A673 (cell line): ENCODE results near the gene INTS11. TPM values are rescaled to one million over a fixed set of nuclear protein-coding genes. Genes with fewer than 3 reads are reported as not detected.
A peak's percentile ranks its signal among the peaks of the same experiment; 100 is the strongest.

Experiments used
- BruUV-seq: library from RNA; stranded (reverse); fragments of 400-500 nt; replicated peaks from 2 replicates; lab custom pipeline; 2021; lab: Mats Ljungman, UMichigan
- CTCF ChIA-PET: fragments of 300-600 bp; sonication (Branson Sonifier 250); formaldehyde crosslinking; loops from one replicate; lab custom pipeline; 2022; ENCODE audit warnings: antibody characterized with exemption; lab: Charles Lee
- POLR2A ChIA-PET: fragments of 300-600 bp; sonication (Branson Sonifier 250); formaldehyde crosslinking; loops from one replicate; lab custom pipeline; 2022; ENCODE audit warnings: antibody characterized with exemption; ENCODE audit not compliant: low non-redundant PET; lab: Charles Lee
- DNase-seq: peaks from one replicate; pipeline ENCODE4 v3.0.0-alpha.2; 2015; ENCODE audit warnings: low spot score
- H3K27ac ChIP-seq: fragments of 200-600 bp; sonication (generic); 2 replicates; pipeline ENCODE4 v1.5.1; 2016; ENCODE audit warnings: mixed run types, low read depth, mild to moderate bottlenecking, mixed read lengths, antibody characterized with exemption, low read length; ENCODE audit not compliant: poor library complexity, severe bottlenecking
- H3K27me3 ChIP-seq: fragments of 200-600 bp; sonication (generic); replicated peaks from 2 replicates; pipeline ENCODE4 v1.6.1; 2017; ENCODE audit warnings: mixed run types, low read depth, mild to moderate bottlenecking, mixed read lengths, antibody characterized with exemption, low read length; ENCODE audit not compliant: insufficient read depth, poor library complexity
- H3K36me3 ChIP-seq: fragments of 200-600 bp; sonication (generic); 2 replicates; pipeline ENCODE4 v1.6.1; 2016; ENCODE audit warnings: mixed run types, mild to moderate bottlenecking, mixed read lengths, antibody characterized with exemption, low read length; ENCODE audit not compliant: insufficient read depth, poor library complexity, severe bottlenecking
- H3K4me1 ChIP-seq: fragments of 200-600 bp; sonication (generic); 2 replicates; pipeline ENCODE4 v1.6.1; 2017; ENCODE audit warnings: mixed run types, mild to moderate bottlenecking, mixed read lengths, antibody characterized with exemption, low read length; ENCODE audit not compliant: insufficient read depth, poor library complexity, severe bottlenecking
- H3K4me3 ChIP-seq: fragments of 200-600 bp; sonication (generic); 2 replicates; pipeline ENCODE4 v1.5.1; 2016; ENCODE audit warnings: low read depth, mixed run types, mild to moderate bottlenecking, mixed read lengths, low read length; ENCODE audit not compliant: poor library complexity, severe bottlenecking
- H3K9me3 ChIP-seq: fragments of 200-600 bp; sonication (generic); 2 replicates; pipeline ENCODE4 v1.6.1; 2016; ENCODE audit warnings: mixed run types, low read depth, mild to moderate bottlenecking, mixed read lengths, antibody characterized with exemption, low read length; ENCODE audit not compliant: poor library complexity, severe bottlenecking
- EZH2 ChIP-seq: fragments of 200-600 bp; sonication (generic); IDR thresholded peaks from 2 replicates; pipeline ENCODE4 v1.6.1; 2017; ENCODE audit warnings: borderline replicate concordance, low read depth, mild to moderate bottlenecking, mixed read lengths, antibody characterized with exemption, low read length; ENCODE audit not compliant: poor library complexity, severe bottlenecking
- intact Hi-C: fragments of 100-400 bp; cut with micrococcal nuclease; formaldehyde crosslinking; loops from one replicate; pipeline ENCODE4 v1.10.0; 2022; ENCODE audit not compliant: unreplicated experiment
- total RNA-seq: library from RNA; stranded (reverse); gene quantifications from 2 replicates; pipeline ENCODE4 v1.2.3, GENCODE V29; 2021
- TF ChIP-seq, protein P1 (sequence below): fragments of 300-800, 200-600 bp; sonication (generic); conservative IDR thresholded peaks from 2 replicates; pipeline ENCODE4 v1.5.1; 2017; ENCODE audit warnings: low read depth, mild to moderate bottlenecking, antibody characterized with exemption, low read length, moderate library complexity, mixed read lengths

Gene INTS11
- total RNA-seq, 1 experiment from 2014 or later: 156 TPM

DNA sequence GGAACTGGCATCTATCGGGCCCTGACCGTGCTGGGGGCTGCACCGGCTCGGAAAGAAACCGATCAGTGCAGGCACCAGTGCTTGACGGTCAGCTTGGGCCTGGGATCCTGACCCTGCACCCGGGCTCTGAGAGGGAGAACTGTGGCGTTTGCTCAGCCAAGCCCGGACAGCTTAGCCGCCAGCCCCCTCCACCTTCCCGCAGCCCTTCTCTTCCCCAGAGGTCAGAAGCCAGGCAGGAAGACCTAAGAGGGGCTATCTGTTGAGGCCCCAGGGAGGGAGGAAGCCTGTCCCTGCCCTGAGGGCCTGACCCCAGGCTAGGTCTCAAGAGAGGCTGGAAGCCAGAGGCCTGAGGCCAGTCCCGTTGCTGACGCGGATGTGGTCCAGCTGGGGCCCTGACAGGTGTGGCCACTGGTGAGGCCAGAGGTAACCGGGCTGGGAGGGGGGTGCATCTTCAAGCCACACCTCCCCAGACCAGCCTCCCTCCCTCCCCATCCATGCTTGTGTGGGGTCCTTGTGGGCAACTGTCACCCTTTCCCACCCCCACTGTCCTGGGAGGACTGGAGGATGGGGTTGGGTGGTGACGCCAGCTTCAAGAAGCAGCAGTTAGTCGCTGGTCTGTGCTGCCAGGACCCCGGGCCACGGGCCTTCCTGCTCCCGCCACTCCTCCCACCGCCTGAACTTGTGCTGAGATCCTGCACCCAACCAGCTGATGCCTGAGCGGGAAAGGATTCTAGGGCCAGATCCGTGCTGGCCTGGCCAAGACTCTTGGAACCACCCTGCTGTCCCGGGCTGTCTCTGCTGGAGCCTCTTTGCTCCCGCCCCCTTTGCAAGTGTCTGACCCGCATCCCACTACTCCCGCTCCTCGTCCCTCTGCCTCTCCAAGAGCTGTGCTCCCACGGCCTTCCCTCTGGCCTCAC lies 27.3 kb upstream of the INTS11 start:
- no TSS peak for BruUV-seq
- no peaks in the 10 kb centered on the region for H3K9me3 ChIP-seq
- no peak for TF ChIP-seq EZH2
- TF ChIP-seq, protein P1, sequence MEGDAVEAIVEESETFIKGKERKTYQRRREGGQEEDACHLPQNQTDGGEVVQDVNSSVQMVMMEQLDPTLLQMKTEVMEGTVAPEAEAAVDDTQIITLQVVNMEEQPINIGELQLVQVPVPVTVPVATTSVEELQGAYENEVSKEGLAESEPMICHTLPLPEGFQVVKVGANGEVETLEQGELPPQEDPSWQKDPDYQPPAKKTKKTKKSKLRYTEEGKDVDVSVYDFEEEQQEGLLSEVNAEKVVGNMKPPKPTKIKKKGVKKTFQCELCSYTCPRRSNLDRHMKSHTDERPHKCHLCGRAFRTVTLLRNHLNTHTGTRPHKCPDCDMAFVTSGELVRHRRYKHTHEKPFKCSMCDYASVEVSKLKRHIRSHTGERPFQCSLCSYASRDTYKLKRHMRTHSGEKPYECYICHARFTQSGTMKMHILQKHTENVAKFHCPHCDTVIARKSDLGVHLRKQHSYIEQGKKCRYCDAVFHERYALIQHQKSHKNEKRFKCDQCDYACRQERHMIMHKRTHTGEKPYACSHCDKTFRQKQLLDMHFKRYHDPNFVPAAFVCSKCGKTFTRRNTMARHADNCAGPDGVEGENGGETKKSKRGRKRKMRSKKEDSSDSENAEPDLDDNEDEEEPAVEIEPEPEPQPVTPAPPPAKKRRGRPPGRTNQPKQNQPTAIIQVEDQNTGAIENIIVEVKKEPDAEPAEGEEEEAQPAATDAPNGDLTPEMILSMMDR: no peak
- intact Hi-C loops: no loop called here
- peaks cover 5% of the 10 kb centered on the region for H3K27me3 ChIP-seq
- H3K4me1 ChIP-seq: peaks cover 3% of the 10 kb centered on the region
- DNase-seq: no peak
- H3K4me3 ChIP-seq: no peak overlapping the region
- no peak overlapping the region for H3K27ac ChIP-seq
- POLR2A ChIA-PET: no interaction called here
- H3K36me3 ChIP-seq: no peaks in the 10 kb centered on the region
- CTCF ChIA-PET: no interaction called here

DNA sequence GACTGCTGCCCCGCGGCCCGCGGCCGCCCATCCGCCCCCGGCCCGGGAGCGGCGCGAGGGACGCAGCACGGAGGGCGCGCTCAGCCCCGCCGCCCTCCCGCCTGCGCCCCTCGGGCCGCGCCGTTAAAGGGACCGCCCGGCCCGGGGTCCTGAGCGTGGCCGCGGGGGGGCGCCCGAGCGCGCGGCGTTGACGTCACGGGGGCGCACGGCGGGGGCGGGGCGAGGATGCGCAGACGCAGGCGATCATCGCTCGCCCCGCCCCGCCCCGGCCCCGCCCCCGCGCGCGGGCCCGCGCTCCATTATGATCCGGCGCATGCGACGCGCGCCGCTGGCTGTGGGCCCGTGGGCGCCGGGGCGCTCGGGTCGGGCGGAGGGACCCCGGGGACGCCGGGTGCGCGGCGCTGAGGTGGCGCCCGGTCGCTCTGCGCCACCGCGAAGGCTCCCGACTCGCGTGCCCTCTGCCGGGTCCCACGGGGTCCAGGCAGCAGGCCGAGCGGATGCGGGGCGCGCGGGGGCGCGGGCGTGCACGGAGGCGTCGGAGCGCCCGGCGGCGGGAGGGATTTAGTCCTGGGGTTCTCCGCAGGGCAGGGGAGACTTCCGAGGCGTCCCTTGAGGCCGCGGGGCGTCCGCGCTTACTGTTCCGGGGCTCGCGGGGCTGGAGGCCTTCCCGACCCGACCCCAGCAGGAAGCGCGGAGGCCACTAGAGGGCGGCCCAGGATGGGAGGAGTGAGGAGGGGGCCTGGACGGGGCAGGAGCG lies 25.0 kb upstream of the INTS11 start, which contains the start of gene DVL1:
DVL1 (minus strand) TSS at position 163 of the 757 bp plus-strand sequence. CDS start 353 bp downstream, outside the sequence.
- peak within 1 kb of the TSS; percentile 89 for H3K27ac ChIP-seq
- POLR2A ChIA-PET: no interaction called here
- H3K36me3 ChIP-seq: no peaks in the 10 kb centered on the region
- BruUV-seq: no TSS peak
- intact Hi-C loops: no loop called here
- no peaks in the 10 kb centered on the region for H3K9me3 ChIP-seq
- H3K4me3 ChIP-seq: peak within 1 kb of the TSS; percentile 86
- peaks cover 3% of the 10 kb centered on the region for H3K4me1 ChIP-seq
- CTCF ChIA-PET: no interaction called here
- peak; percentile 80 for DNase-seq
- no peak for TF ChIP-seq EZH2
- TF ChIP-seq, protein P1: peak; percentile 50; the same call in 1 of the 2 replicates
- peaks cover 5% of the 10 kb centered on the region for H3K27me3 ChIP-seq

DNA sequence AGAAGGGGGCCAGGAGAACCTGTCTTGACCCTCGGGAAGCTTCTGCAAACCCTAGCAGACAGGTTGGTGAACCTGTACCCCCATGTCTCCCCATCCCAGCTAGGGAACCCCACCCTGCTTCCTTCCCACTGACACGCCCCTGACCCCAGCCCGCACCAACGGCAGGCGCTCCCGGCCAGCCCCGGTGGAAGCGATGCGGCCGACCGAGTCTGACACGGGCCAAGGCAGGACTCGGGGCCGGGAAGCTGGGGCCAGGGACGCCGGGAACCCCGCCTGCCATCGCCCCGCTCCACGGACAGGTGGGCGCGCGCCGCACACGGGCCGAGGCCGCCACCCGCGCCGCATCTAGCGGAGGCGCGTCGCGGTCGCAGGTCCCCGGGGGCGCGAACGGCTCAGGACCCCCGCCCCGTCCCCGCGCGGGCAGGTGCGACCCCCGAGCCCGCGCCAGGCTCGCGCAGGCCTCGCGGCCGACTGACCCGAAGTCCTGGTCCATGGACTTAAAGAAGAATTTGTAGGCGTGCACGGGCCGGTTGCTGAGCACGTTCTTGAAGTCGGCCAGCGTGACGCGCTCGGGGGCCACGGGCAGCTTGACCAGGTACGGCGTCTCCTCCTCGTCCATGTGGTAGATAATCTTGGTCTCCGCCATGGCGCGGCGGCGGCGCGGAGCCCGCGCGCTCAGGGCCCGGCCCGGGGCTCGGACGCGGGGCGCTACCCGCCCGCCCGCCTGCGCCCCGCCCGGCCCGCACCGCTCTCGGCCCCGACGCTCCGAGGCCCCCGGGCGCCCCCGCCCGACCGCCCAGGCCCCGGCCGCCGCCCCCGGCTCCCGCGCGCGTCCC lies 24.2 kb upstream of the INTS11 start:
- ChIA-PET CTCF (no interaction called here), POLR2A (no interaction called here)
- BruUV-seq: no TSS peak

More for the DNA sequence above, 24.2 kb upstream of the INTS11 start:
- intact Hi-C loops: no loop called here
- H3K4me1 ChIP-seq: peaks cover 3% of the 10 kb centered on the region
- H3K9me3 ChIP-seq: no peaks in the 10 kb centered on the region
- TF ChIP-seq EZH2: no peak
- TF ChIP-seq, protein P1: no peak
- no peaks in the 10 kb centered on the region for H3K36me3 ChIP-seq
- H3K27me3 ChIP-seq: no peaks in the 10 kb centered on the region
- no peak for DNase-seq
- peak overlapping the region; percentile 86 for H3K4me3 ChIP-seq
- peak overlapping the region; percentile 75 for H3K27ac ChIP-seq
